Activated T-helper 2 cell treated with anti-CD3 and anti-CD28 coated beads, Interferon-gamma antibody, Interleukin-2, Interleukin-4, amounts not matched to agents 10 μg/mL and 5 μg/mL and 100 μg/mL, durations not matched to agents 14 hours and 24 hours and 36 hours (primary cell): ENCODE results near the gene KLF7. TPM values are rescaled to one million over a fixed set of nuclear protein-coding genes. Genes with fewer than 3 reads are reported as not detected.

ENCODE experiments used
- DNase-seq: peaks from one replicate; pipeline ENCODE4 v3.0.0; 2021; ENCODE audit warnings: low spot score
- H3K27ac Mint-ChIP-seq: one replicate; pipeline ENCODE4 v1.8.0; 2021; ENCODE audit warnings: mixed read lengths
- H3K27me3 Mint-ChIP-seq: one replicate; pipeline ENCODE4 v1.8.0; 2021; ENCODE audit warnings: low read depth, mixed read lengths
- H3K36me3 Mint-ChIP-seq: one replicate; pipeline ENCODE4 v1.8.0; 2021; ENCODE audit warnings: low read depth, mixed read lengths
- H3K4me1 Mint-ChIP-seq: one replicate; pipeline ENCODE4 v1.8.0; 2021; ENCODE audit warnings: low read depth, mixed read lengths
- H3K4me3 Mint-ChIP-seq: one replicate; pipeline ENCODE4 v1.8.0; 2021; ENCODE audit warnings: low read depth, mild to moderate bottlenecking, moderate library complexity, mixed read lengths
- H3K9me3 Mint-ChIP-seq: one replicate; pipeline ENCODE4 v1.8.0; 2021; ENCODE audit warnings: mixed read lengths
- intact Hi-C: fragments of 100-400 bp; cut with micrococcal nuclease; formaldehyde crosslinking; loops from one replicate; pipeline ENCODE4 v1.15.1; 2023
- total RNA-seq: library from RNA; stranded (reverse); gene quantifications from 2 replicates; pipeline ENCODE4 v1.2.3, GENCODE V29; 2022

KLF7 gene
- total RNA-seq, 1 donor from 2014 or later = 19.3 TPM

DNA sequence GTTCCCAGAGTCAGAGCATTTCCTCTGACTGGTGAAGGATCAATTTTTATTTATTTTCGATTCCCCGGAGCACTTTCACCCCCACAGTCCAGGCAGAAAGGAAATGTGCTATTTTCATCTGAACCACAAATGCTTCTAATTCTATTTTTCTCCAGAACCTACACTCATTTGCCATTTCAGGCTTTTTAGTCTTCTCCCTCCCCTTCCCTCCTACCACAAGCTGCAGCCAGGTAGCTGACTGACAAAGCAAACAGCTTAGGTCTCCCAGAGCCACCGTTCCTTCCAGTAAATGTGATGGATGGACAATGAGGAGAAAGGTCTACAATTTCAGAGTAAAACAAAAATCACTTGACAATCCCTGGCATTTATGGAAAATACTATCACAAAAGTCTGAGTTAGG is 76.9 kb downstream of the KLF7 start:
- peaks cover 22% of the 10 kb centered on the region for H3K4me1 Mint-ChIP-seq
- H3K36me3 Mint-ChIP-seq = peaks cover 52% of the 10 kb centered on the region
- intact Hi-C loops = no loop called here
- H3K27ac Mint-ChIP-seq = no peak overlapping the region
- H3K27me3 Mint-ChIP-seq = no peaks in the 10 kb centered on the region
- DNase-seq = no peak
- H3K9me3 Mint-ChIP-seq = peaks cover 4% of the 10 kb centered on the region
- H3K4me3 Mint-ChIP-seq = no peak overlapping the region

DNA sequence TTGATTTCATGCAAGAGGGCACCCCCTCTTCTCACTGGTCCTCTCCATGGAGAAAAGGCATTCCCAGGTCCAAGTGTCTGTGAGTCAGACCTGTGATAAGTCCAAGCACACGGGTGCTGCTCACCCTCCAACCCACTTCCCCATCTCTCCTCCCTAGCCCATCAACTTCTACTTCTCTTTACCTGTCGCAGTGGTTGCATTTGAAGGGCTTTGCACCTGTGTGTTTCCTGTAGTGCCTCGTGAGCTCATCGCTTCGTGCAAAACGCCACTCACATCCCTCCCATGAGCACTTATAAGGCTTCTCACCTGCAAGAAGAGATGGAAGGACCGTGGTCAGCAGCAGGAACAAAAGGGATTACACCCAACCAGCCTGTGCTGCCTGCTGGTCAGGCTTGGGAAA is 77.5 kb downstream of the KLF7 start:
- H3K27me3 Mint-ChIP-seq = no peaks in the 10 kb centered on the region
- no peak for DNase-seq
- H3K27ac Mint-ChIP-seq = no peak overlapping the region
- H3K4me1 Mint-ChIP-seq = peaks cover 26% of the 10 kb centered on the region
- H3K9me3 Mint-ChIP-seq = peaks cover 4% of the 10 kb centered on the region
- H3K4me3 Mint-ChIP-seq = no peak overlapping the region
- H3K36me3 Mint-ChIP-seq = peaks cover 52% of the 10 kb centered on the region
- intact Hi-C loops = no loop called here

DNA sequence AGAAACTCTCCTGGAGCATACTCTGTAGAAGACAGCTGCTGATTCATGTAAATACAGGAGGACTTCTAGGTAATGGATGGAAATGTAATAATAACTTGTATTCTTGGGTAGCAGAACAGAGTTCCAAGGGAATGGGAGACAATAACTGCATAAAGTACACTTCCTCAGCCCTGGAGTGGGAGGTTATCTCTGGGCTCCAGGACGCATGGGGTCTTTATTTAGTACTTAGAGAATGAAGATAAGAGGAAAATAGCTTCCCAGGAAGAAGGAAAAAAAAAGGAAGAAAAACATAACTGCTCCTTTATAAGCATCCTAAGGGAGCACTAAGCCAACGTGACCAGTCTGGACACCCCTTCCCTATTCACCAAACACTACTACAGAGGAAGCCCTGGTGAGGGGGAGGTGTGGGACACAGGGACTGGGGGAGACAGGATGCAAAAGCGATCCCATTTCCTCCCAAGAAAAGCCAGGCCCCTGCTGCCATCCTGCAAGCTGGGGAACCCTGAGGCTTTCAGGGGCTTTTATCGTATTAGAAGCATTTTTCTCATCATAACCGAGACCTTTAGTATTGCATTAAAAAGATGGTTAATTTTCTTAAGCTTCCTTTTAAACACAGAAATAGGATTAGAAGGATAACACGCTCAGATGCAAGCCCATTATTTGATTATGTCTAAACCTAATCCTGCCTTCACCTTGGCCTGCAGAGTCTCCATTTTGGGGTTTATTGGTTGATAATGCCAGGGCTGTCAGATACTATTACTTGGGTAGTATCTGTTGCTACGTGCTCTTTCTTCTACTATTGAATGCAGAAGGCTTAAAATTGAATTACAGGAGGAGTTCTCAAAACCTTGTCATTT is 78.5 kb downstream of the KLF7 start:
- intact Hi-C loops = no loop called here
- no peak overlapping the region for H3K27ac Mint-ChIP-seq
- DNase-seq = no peak
- peaks cover 49% of the 10 kb centered on the region for H3K36me3 Mint-ChIP-seq
- no peak overlapping the region for H3K4me3 Mint-ChIP-seq
- H3K4me1 Mint-ChIP-seq = peaks cover 28% of the 10 kb centered on the region
- H3K27me3 Mint-ChIP-seq = no peaks in the 10 kb centered on the region
- H3K9me3 Mint-ChIP-seq = peaks cover 4% of the 10 kb centered on the region

DNA sequence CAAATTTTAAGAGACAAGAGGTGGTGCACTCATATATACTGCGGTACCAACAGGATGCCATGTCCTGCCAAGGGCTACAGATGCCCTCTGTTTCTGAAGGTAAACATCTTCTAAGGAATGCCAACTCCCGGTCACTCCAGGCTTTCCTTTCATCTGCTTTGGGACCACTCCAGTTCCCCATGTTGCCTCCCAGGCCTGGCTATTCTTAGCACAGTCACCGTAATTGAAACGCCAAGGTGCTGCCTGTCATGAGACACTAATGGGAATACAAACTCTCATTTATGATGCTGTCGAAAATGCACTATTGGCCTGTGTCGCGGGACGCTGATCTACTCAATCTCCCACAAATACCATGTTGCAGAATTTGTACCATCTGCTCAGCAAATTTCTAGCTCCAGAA is 79.6 kb downstream of the KLF7 start:
- intact Hi-C loops = no loop called here
- Mint-ChIP-seq H3K9me3 (no peaks in the 10 kb centered on the region), H3K27me3 (no peaks in the 10 kb centered on the region), H3K4me1 (peaks cover 23% of the 10 kb centered on the region), H3K27ac (no peak overlapping the region), H3K4me3 (no peak overlapping the region), H3K36me3 (peaks cover 48% of the 10 kb centered on the region)
- DNase-seq = no peak

DNA sequence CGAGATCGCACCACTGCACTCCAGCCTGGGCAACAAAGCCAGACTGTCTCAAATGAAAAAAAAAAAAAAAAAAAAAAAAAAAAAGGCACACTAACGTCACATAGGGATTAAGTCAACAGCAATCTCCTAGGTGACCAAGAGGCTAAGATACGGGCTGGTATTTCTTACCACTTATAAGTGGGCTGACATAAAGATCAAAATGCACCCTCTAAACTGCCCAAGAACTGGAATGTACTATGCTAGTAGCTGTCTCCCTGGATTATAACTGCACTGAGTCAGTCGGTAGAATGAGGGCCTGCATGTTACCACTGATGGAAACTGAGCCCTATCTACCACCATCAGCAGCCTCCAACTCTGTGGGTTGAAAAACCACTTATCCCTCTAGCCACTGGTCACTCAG is 80.6 kb downstream of the KLF7 start:
- Mint-ChIP-seq H3K4me3 (no peak overlapping the region), H3K36me3 (peaks cover 50% of the 10 kb centered on the region), H3K9me3 (no peaks in the 10 kb centered on the region), H3K27me3 (no peaks in the 10 kb centered on the region), H3K4me1 (peaks cover 15% of the 10 kb centered on the region), H3K27ac (no peak overlapping the region)
- intact Hi-C loops = no loop called here
- DNase-seq = no peak

DNA sequence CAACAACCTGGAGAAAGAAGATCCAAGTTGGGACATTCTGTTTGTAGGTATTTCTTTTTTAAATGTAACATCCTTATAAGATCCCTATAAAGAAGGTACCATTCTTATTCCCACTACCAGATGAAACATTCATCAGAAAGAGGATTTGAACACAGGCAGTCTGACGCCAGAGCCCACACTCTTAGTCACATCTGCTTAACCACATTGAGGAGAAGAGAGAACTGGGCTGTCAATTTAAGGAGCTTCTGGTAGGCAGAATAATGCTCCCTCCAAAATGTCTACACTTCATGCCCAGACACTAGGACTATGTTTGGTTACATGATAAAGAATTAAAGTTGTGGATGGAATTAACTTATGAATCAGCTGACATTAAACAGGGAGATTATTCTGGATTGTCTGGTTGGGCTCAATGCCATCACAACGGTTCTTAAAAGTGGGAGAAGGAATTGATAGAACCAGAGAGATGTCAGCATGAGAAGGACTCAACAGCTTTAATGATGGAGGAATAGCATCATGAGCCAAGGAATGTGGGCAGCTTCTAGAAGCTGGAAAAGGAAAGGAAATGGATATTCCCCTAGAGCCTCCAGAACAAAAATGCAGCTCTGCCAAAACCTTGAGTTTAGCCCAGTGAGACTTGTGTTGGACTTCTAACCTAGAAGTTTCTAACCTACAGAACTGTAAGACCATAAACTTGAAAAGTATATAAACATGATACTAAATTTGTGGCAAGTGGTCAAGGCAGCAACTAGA is 82.2 kb downstream of the KLF7 start:
- intact Hi-C loops = no loop called here
- H3K36me3 Mint-ChIP-seq = peaks cover 57% of the 10 kb centered on the region
- no peaks in the 10 kb centered on the region for H3K27me3 Mint-ChIP-seq
- DNase-seq = no peak
- no peaks in the 10 kb centered on the region for H3K9me3 Mint-ChIP-seq
- no peak overlapping the region for H3K4me3 Mint-ChIP-seq
- H3K27ac Mint-ChIP-seq = no peak overlapping the region
- H3K4me1 Mint-ChIP-seq = peaks cover 7% of the 10 kb centered on the region

DNA sequence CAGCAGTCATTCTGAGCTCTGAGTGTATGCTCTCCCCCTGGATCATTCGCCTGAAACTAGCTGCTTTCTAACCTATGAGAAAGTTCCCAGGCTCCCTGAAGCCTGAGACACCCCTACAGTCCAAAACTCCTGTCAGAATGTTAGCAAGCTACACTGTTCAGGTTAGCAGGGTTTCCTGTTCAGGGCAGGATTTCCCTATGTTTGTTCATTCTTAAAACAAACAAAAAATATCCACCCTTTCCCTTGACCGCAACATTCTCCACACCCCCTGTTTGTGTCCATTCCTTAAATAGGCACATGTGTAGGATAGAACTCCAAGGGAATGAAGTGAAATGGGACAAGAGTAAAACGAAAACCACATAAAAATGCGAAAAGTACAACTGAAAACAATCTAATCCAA is 83.1 kb downstream of the KLF7 start:
- DNase-seq = no peak
- H3K4me1 Mint-ChIP-seq = peaks cover 5% of the 10 kb centered on the region
- H3K27me3 Mint-ChIP-seq = no peaks in the 10 kb centered on the region
- no peak overlapping the region for H3K27ac Mint-ChIP-seq
- H3K4me3 Mint-ChIP-seq = no peak overlapping the region
- intact Hi-C loops = no loop called here
- no peaks in the 10 kb centered on the region for H3K9me3 Mint-ChIP-seq
- peaks cover 53% of the 10 kb centered on the region for H3K36me3 Mint-ChIP-seq

DNA sequence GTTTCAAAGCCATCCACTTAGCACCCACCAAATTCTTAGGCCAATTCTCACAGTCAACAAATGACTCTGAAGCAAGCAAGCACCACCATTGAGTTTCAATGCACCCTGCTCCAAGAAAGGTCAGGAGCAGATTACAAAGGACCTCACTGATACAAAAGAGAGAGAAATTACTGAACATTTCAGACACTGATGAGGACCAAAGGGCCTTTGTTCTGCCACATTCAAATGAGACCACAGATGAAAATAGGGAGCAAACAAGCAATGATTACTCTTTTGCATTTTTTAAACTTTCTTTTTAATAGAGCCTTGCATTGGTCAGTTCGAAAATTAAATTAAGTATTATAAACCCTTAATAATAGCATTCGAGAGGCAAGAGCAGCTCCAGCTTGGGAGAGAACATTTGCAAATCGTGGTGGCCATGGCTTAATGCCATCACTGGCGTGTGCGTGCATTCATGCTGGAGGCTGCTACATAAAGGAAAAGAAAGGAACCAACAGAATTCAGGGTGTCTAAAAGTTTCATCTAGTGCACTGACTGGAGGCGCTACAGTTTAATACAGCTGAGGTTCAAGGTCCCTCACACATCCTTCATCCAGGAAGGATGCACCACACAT is 87.5 kb downstream of the KLF7 start:
- Mint-ChIP-seq H3K9me3 (no peaks in the 10 kb centered on the region), H3K4me3 (no peak overlapping the region), H3K4me1 (peaks cover 25% of the 10 kb centered on the region), H3K27me3 (no peaks in the 10 kb centered on the region), H3K27ac (no peak overlapping the region), H3K36me3 (peaks cover 34% of the 10 kb centered on the region)
- intact Hi-C loops = no loop called here
- no peak for DNase-seq

DNA sequence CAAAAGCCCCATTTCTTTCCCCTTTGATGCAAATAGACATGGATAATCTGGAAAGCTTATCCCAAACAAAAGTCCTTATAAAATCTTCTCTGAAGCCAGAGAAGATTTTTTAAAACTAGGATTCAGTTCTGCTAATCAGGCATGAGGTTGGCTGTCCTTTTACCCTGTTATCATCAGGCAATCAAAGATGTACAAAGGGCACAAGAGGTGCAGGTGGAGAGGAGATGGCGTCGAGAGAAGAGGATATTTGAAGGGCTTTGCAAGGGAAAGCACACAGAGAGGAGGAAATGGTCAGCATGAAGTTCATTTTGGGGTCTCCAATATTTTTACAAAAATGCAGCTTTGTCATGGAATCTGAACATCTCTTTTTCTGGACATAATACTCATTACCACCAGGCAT is 88.5 kb downstream of the KLF7 start:
- H3K4me3 Mint-ChIP-seq = no peak overlapping the region
- no peaks in the 10 kb centered on the region for H3K27me3 Mint-ChIP-seq
- H3K4me1 Mint-ChIP-seq = peaks cover 28% of the 10 kb centered on the region
- no peak overlapping the region for H3K27ac Mint-ChIP-seq
- H3K9me3 Mint-ChIP-seq = no peaks in the 10 kb centered on the region
- peaks cover 31% of the 10 kb centered on the region for H3K36me3 Mint-ChIP-seq
- no peak for DNase-seq
- intact Hi-C loops = no loop called here

DNA sequence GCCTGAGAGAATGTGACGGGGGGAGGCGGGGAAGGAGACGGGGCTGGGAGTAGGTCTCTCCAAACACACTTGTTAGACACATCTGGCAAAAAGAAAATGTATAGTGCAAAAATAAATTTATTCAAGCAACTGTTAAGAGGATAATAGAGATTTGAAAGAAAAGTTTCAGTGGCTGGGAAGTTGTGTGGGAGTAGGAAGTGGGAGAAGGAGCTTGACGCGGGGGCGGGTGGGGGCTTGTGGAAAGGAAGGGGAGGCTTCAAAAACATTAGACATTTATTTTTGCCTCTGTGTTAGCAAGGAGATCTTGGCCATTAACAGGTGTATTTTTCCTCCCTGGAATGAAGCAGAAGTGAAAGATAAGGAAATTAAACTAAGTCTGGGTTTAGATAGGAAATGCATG is 90.3 kb downstream of the KLF7 start:
- Mint-ChIP-seq H3K4me3 (no peak overlapping the region), H3K4me1 (peaks cover 28% of the 10 kb centered on the region), H3K27ac (no peak overlapping the region), H3K36me3 (peaks cover 19% of the 10 kb centered on the region), H3K27me3 (no peaks in the 10 kb centered on the region), H3K9me3 (no peaks in the 10 kb centered on the region)
- intact Hi-C loops = no loop called here
- DNase-seq = no peak

DNA sequence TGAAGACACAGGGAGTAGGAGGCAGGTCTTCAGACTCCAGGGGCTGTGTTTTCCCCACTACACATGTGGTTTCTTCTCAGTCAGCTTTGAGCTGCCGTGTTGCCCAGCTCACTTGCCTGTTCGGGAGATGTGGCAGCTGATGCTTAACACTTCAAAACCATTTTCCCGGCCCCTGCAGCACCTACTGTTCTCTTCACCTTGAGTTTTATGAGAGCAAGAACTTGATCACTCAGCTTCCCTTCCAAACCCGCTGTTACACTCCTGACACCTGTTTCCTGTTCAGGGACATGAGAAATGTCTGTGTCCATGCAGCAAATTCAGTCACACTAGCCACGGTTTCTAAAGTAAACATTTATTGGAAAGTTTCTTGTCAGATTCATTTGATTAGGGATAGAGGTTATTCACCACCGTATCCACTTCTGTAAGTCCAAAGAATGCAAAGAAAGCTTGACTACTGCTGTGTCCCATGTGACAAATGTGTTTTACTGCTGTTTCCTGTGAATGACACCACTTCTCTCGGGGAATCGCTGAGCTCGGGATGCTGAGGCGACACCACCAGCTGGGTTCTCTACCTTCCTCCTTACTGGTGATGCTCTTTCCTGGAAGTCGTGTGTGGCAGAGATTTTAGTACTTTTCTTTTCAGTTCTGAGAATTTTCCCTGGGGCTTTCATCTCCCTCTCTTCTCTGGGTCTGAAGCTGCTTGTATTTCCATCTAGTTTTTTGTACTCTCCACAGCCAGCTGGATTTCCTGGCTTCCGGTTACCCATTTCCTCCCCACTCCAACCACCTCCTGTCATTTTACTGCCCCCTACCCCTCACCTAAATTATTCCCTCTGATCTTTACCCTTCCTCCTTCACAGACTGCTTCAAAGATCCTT is 91.7 kb downstream of the KLF7 start:
- no peaks in the 10 kb centered on the region for H3K9me3 Mint-ChIP-seq
- peak overlapping the region; percentile 51 for H3K4me3 Mint-ChIP-seq
- no peaks in the 10 kb centered on the region for H3K27me3 Mint-ChIP-seq
- intact Hi-C loops = loop anchor here (1.0 to 5.0 kb wide), 5 partner anchors 27 to 168 kb away; no protein-coding TSS in a partner anchor
- H3K27ac Mint-ChIP-seq = peak overlapping the region; percentile 78
- DNase-seq = peak; percentile 32
- H3K4me1 Mint-ChIP-seq = peaks cover 30% of the 10 kb centered on the region
- peaks cover 4% of the 10 kb centered on the region for H3K36me3 Mint-ChIP-seq

DNA sequence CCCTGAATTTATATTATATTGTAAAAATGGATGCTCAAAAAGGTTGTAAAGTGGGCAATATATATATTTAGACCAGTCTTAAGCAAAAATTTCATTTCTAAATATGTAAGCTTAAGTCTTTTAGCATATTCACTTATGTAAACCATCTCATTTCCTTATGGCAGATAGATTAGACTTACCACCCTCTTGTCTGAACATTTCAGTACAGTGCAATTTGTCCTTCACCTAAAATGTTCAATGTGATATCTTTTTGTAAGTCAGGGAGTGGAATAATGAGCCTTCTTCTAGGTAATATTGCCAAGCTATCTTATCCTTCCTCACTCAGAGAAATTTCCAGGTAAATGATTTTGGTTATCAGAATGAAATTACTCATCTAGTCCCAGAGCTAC is 92.3 kb downstream of the KLF7 start:
- H3K36me3 Mint-ChIP-seq = peaks cover 4% of the 10 kb centered on the region
- H3K27ac Mint-ChIP-seq = peak overlapping the region; percentile 78
- no peaks in the 10 kb centered on the region for H3K9me3 Mint-ChIP-seq
- DNase-seq = no peak
- no peak overlapping the region for H3K4me3 Mint-ChIP-seq
- peaks cover 30% of the 10 kb centered on the region for H3K4me1 Mint-ChIP-seq
- intact Hi-C loops = loop anchor here (1.0 to 5.0 kb wide), 5 partner anchors 27 to 169 kb away; no protein-coding TSS in a partner anchor
- H3K27me3 Mint-ChIP-seq = no peaks in the 10 kb centered on the region
